ENCODE measurements around the gene RBM4.

The RBM4 gene

DNA sequence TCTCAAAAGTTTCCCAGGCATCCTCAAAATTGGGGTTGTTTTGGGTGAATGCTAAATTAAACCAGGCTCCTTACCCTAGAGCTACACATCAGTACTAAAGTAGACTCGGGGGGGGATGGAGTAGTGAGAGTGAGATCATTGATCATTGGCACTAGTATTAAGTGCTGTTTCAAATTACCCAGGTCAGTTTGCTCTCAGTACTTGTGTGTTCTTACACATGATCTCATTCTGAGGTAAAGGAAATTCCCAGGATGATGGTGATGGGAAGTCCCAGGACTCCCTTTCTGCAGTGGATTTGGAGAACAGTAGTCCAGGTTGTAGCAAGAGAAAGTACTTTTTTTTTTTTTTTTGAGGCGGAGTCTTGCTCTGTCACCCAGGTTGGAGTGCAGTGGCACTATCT is 12.5 kb downstream of the RBM4 start:
- no peak for DNase-seq (ENCODE audit: low read depth)

DNA sequence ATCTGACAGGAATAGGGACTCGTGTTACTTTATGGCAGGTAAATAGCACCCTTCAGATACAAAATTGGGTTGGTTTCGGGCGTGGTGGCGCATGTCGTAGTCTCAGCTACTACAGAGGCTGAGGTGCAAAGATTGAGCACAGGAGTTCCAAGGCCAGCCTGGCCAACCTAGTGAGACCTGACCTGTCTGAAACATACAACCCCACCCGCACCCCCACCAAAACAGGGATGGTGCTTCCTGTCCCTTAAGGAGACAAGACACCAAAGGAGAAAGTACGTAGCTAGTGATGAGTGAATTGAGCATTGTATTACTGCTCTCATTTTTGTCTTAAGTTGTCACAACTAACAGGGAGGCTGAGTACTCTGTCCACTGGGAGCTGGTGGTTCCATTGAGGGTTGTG is 14.1 kb downstream of the RBM4 start:
- no peak for DNase-seq (ENCODE audit: low read depth)

DNA sequence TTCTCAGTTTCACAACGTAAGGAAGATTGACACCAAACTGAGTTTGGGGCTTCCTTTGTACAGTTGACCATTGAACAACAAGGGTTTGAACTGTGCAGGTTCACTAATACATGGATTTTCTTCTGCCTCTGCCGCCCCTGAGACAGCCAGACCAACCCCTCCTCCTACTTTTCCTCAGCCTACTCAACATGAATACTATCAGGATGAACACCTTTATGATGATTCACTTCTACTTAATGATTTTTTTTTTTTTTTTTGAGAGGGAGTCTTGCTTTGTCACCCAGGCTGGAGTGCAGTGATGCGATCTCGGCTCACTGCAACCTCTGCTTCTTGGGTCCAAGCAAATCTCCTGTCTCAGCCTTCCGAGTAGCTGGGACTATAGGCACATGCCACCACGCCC is 14.6 kb downstream of the RBM4 start:
- DNase-seq (ENCODE audit: low read depth): no peak

DNA sequence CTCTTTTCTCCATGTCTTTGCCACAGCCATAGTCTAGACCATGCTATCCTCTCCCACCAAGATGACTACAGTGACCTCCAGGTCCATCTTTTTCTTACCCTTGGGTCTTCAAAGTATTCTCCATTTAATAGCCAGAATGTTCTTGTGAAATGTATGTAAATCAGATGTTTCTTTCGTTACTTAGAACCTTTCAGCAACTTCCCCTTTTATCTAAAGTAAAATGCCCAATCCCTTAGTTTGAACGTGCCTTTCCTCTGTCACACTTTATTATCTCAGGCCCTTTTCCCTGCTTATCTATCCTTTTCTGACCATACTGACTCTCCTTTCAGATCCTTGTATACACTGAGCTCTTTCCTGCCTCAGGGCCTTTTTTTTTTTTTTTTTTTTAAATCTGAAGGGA is 21.3 kb downstream of the RBM4 start:
- no peak for DNase-seq (ENCODE audit: low read depth)

DNA sequence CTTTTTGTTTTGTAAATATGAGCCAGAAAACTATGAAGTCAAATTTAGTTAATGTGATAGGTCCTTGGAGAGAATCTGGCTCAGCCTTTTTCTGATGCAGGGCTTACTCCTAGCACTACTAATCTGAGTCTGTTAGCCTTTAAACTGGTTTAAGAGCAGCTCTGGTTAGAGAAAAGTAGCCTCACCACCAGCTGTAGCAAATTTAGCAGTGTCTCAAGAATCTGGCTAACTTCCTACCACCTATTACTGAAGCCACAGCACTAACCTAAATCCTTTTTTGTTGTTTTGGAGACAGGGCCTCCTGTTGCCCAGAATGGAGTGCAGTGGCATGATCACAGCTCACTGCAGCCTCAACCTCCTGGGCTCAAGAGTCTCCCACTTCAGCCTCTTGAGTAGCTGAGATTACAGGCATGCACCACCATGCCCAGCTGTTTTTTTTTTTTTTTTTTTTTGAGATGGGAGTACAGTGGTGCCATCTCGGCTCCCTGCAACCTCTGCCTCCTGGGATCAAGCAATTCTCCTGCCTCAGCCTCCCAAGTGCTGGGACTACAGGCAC is 25.3 kb downstream of the RBM4 start:
- no peak for DNase-seq (ENCODE audit: low read depth)

DNA sequence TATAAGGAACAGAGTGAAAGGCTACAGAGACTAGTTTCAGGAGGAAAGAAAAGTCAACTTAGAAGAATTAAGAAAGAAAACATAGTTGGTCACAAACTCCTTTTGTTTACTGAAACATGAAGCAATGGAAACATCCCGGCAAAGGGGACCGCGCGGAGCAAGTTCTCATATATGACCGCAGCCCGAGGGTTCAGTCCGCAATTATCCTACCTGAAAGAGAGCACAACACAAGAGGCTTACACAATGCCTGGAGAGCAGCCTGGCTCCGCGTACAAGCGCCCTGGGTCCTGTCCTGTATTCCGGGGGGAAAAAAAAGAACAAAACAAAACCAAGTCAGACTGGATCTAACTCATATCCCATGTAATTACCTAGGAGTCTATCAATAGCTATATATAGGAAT is 26.9 kb downstream of the RBM4 start:
- DNase-seq (ENCODE audit: low read depth): no peak

DNA sequence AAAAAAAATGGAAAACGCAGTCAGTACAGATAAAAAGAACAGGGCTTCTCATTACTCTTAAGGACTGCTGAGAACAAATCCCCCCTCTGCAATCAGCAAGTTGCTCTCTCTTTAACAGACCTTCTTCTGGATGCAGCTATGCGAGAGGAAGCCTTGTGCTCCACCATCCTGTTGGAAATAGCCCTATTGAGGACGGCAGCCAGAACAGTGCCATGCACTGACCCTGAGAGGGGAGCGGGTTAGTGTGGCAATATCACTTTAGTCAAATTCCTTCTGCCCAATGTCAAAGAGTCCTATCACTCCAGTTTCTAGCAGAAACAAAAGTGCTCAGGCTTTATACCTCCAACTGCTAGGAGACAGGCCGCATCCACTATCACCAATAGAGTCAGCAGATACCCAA is 32.3 kb downstream of the RBM4 start:
- DNase-seq (ENCODE audit: low read depth): no peak

DNA sequence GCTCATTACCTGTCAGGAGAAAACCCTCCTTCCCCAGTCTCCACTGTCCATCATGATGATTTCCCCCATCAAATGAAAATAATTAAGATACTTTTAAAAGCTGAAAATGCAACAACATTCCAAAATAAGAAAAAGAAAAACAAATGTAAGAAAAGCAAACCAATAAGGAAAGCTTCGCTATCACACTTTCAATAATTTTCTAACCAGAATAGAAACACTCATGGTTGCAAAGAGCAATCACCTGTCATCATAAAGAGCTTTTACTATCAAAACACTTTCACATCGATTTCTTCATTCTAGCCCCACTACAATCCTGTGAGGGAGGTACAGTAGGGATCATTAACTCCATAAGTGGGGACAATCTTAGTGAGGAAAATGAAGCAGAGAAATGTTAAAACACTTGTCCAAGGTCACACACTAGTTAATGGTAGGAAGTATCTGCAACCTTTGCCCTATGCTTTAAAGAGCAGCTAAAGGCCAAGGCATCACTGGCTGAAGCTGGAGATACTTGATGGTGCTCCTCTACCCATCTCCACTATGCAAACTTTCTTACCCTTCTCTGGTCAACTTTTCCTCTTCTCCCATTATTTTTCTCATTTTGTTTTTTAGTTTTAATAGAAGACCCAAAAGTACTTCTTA is 36.6 kb downstream of the RBM4 start:
- DNase-seq (ENCODE audit: low read depth): no peak

DNA sequence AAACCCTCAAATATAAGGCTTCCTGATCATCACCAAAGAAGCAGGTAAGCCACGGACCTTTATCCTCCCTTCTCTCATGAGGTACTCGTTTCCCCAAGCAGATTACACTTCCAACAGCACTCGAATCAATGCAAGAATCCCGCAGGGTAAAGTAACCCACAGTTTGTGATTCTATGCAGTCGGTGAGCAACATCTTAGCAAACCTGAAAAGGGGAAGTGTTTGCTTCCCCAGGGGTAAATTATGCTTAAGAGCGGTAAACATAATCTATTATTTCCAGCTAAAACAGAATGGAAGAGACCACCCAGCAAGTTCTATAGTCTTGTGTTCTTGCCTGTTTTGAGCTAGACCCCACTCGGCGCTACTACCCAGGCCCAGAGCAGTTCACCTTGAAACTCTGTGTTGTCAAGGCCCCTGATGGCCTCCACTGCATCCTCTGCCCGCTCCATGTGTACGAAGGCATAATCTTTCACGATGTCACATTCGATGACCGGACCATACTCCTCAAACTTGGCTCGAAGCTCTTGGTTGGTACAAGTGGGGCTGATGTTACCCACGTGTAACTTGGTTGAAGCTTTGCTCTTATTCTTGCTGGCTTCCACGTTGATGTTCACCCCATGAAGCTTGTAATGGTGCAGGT is 37.9 kb downstream of the RBM4 start:
- no peak for DNase-seq (ENCODE audit: low read depth)

DNA sequence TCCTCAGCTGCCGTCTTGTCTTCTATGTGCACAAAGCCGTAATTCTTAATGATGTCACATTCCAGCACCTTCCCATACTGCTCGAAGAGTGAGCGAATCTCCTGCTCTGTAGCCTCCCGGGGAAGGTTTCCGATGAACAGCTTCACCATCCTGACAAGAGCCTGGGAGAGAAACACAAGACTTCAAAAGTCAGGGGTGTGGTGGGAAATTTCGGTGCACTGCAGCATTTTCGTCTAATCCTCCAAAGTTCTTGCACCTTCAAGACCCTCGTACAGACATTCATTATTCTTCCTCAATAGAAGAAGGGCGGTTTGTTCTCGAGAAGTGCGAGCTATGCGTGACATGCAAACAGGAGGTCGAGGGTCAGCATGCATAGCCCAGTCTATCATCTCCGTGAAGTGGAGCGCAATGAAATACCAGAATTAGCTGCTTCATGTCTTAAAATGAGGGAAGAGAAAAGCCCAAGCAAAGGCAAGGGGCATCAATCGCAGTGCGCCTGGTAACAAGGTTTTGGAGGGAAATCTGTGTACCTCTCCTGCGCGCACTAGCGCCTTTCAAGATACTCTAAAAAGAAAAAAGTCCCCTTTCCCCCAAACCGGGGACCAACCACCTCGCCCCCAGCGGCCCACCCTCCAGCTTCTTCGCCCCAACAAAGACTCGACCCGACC is 38.6 kb downstream of the RBM4 start:
- no peak for DNase-seq (ENCODE audit: low read depth)

DNA sequence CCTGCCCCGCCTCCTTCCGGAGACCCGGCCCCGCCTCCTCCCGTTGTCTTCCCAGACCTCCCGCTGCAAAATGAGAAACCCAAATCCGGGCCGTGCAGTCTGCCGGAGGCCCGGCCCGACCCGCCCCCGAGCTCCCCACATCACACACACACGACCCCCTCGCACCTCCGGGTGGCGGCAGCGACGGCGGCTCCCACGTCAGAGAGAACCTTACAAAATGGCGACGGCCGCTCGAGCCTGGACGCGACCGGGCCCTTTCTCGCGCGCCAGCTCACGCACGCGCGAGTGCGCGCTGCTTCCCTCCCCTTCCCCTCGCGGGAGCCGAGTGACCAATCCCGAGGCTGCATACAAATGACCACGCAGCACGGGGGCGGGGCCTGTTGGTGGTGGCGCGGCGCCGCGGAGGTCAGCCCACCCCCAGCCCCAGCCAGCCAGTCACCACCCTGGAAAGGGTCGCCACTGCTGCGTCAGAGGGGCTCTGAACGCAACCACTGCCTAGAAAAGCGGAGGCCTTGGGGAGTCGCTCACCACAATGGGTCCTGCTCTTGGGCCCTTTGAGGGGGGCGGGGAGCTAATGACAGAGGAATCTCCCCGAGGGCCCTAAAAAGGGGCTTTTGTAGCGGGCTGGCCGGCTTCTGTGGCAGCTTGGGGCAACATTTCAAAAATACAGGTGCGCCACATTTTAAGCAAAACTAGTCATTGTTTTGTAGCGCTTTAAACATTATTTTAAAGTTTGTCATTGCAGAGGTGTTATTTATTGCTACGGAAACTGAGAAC is 39.3 kb downstream of the RBM4 start, which contains the start of gene RBM4B:
RBM4B (minus strand) TSS at position 289 of the 777 bp plus-strand sequence. CDS start 808 bp downstream, outside the sequence.
- peak; percentile 94 for DNase-seq (ENCODE audit: low read depth)

DNA sequence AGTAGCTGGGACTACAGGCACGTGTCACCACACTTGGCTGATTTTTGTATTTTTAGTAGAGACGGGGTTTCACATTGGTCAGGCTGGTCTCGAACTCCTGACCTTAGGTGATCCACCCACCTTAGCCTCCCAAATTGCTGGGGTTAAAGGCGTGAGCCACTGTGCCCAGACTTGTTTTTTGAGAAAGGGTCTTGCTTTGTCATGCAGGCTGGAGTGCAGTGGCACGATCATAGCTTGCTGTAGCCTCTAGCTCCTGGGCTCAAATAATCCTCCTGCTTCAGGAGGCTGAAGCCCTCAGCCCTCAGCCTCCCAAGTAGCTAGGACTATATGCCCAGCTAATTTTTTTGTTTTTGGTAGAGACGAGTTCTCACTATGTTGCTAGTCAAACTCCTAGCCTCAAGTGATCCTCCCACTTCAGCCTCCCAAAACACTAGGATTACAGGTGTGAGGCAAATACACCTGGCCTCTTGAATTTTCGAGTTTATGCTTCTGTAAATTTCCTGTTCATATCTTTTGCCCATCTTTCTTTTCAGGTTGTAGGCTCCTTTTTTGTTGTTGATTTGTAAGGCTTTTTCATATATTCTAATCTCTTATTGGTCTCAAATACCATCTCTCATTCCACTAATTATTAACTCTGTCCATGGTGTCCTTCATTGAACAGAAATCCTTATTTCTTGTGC is 42.6 kb downstream of the RBM4 start:
- DNase-seq (ENCODE audit: low read depth): no peak

DNA sequence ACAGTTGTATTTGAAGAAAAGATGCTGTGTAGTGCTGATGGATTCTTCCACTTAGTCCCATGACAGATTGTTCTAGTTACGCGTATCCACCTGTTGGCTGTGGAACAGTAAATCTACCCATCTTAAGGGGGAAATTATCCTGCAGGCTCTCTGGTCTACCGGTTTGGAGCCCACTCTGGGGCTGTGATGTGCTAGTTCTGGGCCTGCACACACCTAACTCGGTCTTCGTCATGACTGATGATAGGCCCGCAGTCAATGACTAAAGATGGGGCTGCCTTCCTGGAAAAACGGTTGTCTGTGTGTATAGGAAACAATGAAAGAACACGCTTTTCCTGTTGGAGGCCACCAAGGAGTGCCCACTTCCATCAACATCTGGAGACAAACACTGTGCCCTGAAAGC is 45.4 kb downstream of the RBM4 start:
- DNase-seq (ENCODE audit: low read depth): no peak

DNA sequence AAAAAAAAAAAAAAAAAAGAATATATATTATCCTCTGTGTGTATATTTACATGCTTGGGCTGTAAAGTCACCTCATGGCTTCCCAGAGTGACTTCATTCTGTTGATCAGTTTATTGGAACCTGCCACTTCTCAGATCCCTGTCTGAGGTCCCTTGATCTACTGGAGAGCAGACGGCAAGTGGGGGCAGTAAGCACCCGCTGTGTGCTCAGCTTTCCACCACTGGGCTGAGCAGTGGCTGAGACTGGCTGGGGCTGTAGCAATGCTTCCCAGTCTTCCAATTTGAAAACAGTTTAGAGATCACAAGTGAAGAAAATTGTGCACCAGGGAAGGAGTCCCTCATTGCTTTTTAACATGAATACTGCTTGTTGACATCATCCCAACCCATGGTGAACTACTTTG is 46.1 kb downstream of the RBM4 start:
- DNase-seq (ENCODE audit: low read depth): no peak

DNA sequence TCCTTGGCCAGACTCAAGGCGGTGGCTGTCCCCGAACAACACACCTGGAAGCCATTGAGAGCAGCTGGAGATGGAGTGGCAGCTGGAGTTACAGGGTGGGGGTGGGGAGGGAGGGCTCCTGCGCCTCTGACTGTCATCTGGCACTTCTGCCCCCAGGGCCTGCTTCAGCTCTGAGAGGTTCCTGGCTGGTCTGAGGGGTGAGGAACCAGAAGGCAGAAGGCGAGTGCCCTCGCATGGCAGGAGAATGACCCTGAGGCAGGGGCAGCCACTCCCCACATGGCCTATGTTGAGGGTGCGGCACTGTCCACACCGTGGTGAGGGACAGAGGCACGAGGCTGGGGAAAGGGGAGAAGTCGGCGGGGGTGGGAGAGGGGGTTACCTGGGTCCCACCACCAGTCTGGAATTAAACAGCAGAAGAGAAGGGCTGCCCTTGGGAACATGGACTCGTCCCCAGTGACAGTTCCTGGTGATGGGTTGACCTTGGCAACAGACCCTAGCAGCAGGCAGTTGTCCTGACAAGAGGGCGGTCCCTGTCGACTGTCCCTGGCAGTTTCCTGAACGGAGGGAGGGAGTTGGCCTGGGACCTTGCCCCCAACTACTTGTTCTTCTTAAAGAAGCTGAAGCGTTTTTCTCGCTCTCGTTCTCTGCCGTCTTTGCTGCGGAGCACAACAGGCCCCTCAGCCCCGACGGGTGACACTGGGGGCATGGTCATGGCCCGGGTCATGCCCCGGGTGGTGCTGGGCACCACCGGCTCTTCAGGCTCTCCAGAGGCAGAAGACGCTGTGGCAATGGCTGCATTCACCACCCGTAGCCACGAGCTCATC is 47.0 kb downstream of the RBM4 start:
- DNase-seq (ENCODE audit: low read depth): no peak

DNA sequence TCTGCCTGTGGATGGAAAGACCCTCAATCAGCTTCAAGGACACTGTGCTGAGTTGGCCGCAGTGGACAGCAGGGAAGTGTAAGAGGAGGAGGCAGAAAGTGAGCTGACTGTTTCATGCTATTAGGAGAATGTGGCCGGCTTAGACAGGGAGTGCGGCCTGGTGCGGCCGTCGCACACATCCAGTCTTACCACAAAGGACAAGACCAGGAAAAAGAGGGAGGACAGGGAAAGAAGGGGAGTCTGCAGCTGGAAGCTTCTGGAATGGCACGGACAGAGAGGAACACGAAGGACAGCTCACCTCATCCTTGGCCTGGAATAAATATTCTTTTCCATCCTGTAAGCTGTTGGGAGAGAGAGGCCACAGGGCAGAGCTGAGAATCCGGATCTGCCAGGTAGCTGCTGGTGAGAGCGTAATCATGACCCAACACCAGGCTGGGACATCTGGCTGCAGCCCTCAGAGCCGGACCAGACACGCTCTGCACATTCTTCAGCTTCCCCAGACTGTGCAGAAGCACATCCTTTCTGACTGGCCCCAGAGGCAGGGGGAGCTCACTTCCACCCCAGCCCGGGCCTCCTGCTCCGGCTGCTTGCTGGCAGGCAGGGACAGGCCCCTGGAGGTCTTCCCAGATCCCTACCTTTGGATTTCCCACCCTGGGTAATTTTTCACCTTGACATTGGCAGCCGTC is 47.7 kb downstream of the RBM4 start:
- DNase-seq (ENCODE audit: low read depth): no peak

DNA sequence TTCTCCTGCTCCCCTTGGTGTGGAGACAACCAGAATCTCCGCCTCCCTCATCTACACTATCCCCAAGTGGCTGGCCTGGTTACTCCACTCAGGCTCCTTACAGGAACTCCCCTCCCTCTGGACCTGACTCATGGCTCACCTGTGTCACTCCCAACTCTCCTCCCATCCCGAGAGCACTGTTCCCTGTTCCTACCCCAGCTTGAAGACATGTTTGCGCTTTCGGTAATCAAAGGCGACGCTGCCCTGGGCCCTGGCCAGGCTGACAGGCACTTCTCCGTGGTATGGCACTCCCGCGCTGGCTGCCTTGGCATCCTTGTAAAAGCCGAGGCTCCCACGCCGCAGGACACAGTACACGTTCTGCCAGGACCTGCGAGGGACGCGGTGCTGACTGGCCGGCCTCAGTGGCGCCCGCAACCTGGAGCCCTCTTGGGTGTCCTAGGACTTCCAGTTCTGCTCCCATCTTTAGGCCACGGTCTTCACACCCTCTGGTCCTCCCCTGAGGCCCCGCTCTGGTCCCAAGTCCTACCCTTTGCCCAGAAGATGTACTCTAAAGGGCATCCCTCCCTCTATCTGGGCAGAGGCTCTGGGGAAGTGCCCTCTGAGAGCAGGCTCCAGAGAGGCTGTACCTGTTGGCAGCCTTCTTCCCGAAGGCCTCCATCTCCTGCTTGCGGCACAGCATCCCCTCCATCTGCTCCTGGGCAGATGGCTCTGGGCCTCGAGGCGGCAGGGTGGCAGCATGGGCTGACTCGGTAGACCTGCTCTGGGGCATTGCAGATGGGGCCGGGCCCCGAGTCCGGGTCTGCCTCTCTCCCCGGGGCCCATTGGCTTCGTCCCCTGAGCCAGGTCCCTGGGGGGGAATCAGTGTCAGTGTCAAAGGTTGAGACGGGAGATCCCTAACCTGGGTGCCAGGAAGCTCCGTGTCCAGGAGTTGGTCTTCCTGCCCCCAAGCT is 48.6 kb downstream of the RBM4 start:
- no peak for DNase-seq (ENCODE audit: low read depth)

DNA sequence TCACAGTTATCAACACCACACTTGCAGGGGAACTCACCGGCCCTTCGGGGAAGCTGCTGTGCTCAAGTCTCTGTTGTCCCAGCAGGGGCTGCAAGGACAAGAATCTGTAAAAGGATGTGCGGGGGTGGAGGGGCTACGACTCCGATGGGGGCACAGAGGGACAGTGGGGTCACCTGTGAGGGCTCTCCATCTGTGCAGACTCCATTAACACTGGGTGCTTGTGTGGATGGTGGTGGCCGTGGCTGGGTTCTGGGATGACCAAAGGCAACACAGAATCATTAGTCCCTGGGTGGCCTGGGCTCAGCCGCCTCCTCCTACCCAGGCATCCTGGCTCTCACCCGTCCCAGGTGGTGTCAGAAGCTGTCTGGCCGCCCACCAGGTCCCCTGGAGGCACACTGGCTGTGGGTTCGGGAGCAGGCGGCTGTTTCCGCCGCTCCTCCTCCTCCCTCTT is 49.4 kb downstream of the RBM4 start:
- no peak for DNase-seq (ENCODE audit: low read depth)

Measured in activated T-cell treated with anti-CD3 and anti-CD28 coated beads for 1 hour (primary cell).